Astrocyte (in vitro differentiated cells and primary cell): ENCODE measurements around the gene KCNG2.

Source experiments
- EZH2 ChIP-seq: IDR thresholded peaks from 2 replicates; pipeline ENCODE4 v1.6.1; 2012; ENCODE audit warnings: mild to moderate bottlenecking, low read length, inconsistent platforms; ENCODE audit not compliant: insufficient read depth
- TF ChIP-seq, protein P1 (sequence below): IDR thresholded peaks from 2 replicates; pipeline ENCODE4 v1.5.1; 2011; ENCODE audit warnings: low read depth, mild to moderate bottlenecking, inconsistent platforms, low read length, moderate library complexity; ENCODE audit not compliant: insufficient read depth

DNA sequence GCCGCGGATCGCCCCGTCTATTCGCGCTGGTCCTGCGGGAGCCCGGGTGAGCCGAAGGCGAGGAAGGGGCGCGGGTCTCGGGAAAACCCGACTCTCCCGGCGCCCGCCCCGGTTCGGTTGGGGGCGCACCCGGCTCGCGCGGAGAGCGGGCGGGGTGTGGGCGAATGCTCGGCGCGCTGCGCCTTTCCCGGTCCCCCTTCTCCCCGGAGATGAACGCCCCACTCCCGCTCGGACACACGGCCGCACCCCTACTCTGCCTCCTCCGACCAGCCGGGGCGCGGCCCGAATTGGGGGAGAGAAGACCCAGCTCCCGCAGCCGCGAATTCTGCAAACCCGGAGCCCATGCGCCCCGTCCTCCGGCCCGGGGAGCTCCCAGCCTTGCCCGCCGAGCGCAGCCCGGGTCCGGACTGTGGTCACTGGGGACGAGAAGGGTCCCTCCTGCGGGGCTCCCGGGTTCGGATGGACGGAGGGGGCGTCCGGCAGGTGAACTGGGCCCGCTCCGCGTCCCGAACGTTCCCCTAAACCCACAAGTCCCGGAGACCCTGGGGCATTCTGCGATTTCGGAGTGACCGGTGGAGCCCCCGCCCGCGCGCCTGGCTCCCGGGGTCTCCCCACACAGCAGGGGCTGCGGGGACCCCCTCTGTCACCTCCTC is 734 bp downstream of the KCNG2 start:
- TF ChIP-seq, protein P1, sequence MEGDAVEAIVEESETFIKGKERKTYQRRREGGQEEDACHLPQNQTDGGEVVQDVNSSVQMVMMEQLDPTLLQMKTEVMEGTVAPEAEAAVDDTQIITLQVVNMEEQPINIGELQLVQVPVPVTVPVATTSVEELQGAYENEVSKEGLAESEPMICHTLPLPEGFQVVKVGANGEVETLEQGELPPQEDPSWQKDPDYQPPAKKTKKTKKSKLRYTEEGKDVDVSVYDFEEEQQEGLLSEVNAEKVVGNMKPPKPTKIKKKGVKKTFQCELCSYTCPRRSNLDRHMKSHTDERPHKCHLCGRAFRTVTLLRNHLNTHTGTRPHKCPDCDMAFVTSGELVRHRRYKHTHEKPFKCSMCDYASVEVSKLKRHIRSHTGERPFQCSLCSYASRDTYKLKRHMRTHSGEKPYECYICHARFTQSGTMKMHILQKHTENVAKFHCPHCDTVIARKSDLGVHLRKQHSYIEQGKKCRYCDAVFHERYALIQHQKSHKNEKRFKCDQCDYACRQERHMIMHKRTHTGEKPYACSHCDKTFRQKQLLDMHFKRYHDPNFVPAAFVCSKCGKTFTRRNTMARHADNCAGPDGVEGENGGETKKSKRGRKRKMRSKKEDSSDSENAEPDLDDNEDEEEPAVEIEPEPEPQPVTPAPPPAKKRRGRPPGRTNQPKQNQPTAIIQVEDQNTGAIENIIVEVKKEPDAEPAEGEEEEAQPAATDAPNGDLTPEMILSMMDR: no peak
- TF ChIP-seq EZH2: peak; percentile 94
